Measurements from ENCODE around the gene ADAMTS16. TPM values are rescaled to one million over a fixed set of nuclear protein-coding genes. Genes with fewer than 3 reads are reported as not detected.

ADAMTS16 gene
- total and polyA plus RNA-seq, 9 of the 15 experiments (the other 6 are each of a cell fraction or from before 2014, with no cell fraction given) = not detected

GRCh38 chr5:5351288-5351979 is 211.3 kb downstream of the ADAMTS16 start (continued):
- no peak for TF ChIP-seq ZNF407 (IDR thresholded peaks at IDR 0.05; ENCODE audit: low read depth)
- no peak for TF ChIP-seq FOXK2 (conservative IDR thresholded peaks at IDR 0.05 in 1 of 2, IDR thresholded peaks at IDR 0.05 in 1 of 2; ENCODE audit: low read depth in 2 of 2)
- no peak for TF ChIP-seq ZC3H4 (CRISPR knock-in tag; IDR thresholded peaks at IDR 0.05; ENCODE audit: borderline replicate concordance)
- TF ChIP-seq ASH1L (IDR thresholded peaks at IDR 0.05; ENCODE audit: borderline replicate concordance, low read depth, partially characterized antibody) = no peak
- TF ChIP-seq MYC (IDR thresholded peaks at IDR 0.05; ENCODE audit: low read depth, low read length) = no peak
- no peak for TF ChIP-seq MYC (CRISPR knock-in tag; IDR thresholded peaks at IDR 0.05; ENCODE audit: borderline replicate concordance, low read depth)
- 0 out of 2 replicates have a peak, but pooled peaks have one; percentile 73 for TF ChIP-seq DMBX1 (CRISPR knock-in tag; IDR thresholded peaks at IDR 0.05; ENCODE audit: borderline replicate concordance)
- no peak for TF ChIP-seq RUNX1 (IDR thresholded peaks at IDR 0.05; ENCODE audit: low read depth)
- no peak for TF ChIP-seq PRPF4 (IDR thresholded peaks at IDR 0.05; ENCODE audit: insufficient read depth, low read depth, low read length, poor library complexity, severe bottlenecking)
- TF ChIP-seq SRSF9 (IDR thresholded peaks at IDR 0.05; ENCODE audit: borderline replicate concordance, low read depth, low read length) = no peak
- TF ChIP-seq ZBTB17 (CRISPR knock-in tag; IDR thresholded peaks at IDR 0.05) = no peak
- no peak for TF ChIP-seq BACH1 (tag; IDR thresholded peaks at IDR 0.05)
- no peak for TF ChIP-seq CGGBP1 (CRISPR knock-in tag; IDR thresholded peaks at IDR 0.05)
- no peak for TF ChIP-seq HCFC1 (IDR thresholded peaks at IDR 0.05; ENCODE audit: low read depth, low read length)
- no peak for TF ChIP-seq ZFP91 (CRISPR knock-in tag; IDR thresholded peaks at IDR 0.05)
- TF ChIP-seq SMAD3 (CRISPR knock-in tag; conservative IDR thresholded peaks at IDR 0.05) = no peak
- TF ChIP-seq EP300 (IDR thresholded peaks at IDR 0.05; ENCODE audit: low read length) = peak; percentile 78
- no peak for TF ChIP-seq ZNF764 (CRISPR knock-in tag; IDR thresholded peaks at IDR 0.05; ENCODE audit: low read depth)
- no peak for TF ChIP-seq ZNF830 (CRISPR knock-in tag; IDR thresholded peaks at IDR 0.05)
